BLaER1 (cell line): ENCODE measurements around the gene PRM3.
A peak's percentile ranks its signal among the peaks of the same experiment; 100 is the strongest.
"Not testable (repeated sequence)": the region's sequence is repeated elsewhere in the genome, so short reads cannot be mapped to it uniquely, and the experiment has no call there.

Experiments
- H3K27ac ChIP-seq: shearing (Covaris generic); formaldehyde crosslinking; 2 replicates; pipeline ENCODE4 v1.8.1; 2022
- H3K27me3 ChIP-seq: shearing (Covaris generic); formaldehyde crosslinking; 2 replicates; pipeline ENCODE4 v1.8.1; 2022
- H3K36me3 ChIP-seq: shearing (Covaris generic); formaldehyde crosslinking; 2 replicates; pipeline ENCODE4 v1.8.1; 2022
- H3K4me1 ChIP-seq: shearing (Covaris generic); formaldehyde crosslinking; 2 replicates; pipeline ENCODE4 v1.8.1; 2022
- H3K4me2 ChIP-seq: shearing (Covaris generic); formaldehyde crosslinking; 2 replicates; pipeline ENCODE4 v1.8.1; 2022
- H3K4me3 ChIP-seq: shearing (Covaris generic); formaldehyde crosslinking; 2 replicates; pipeline ENCODE4 v1.8.1; 2022
- H3K9ac ChIP-seq: shearing (Covaris generic); formaldehyde crosslinking; 2 replicates; pipeline ENCODE4 v1.8.1; 2022
- H3K9me3 ChIP-seq: shearing (Covaris generic); formaldehyde crosslinking; 2 replicates; pipeline ENCODE4 v1.8.1; 2022
- H4K20me1 ChIP-seq: shearing (Covaris generic); formaldehyde crosslinking; 2 replicates; pipeline ENCODE4 v1.8.1; 2022
- Cebpa-rat ChIP-seq: shearing (Covaris generic); IDR thresholded peaks from 2 replicates; pipeline ENCODE4 v1.8.1; 2022

Gene PRM3

GRCh38 chr16:11306997-11307638 is 33.7 kb upstream of the PRM3 start:
- H3K9me3 ChIP-seq, result peaks cover 34% of the 10 kb centered on the region
- peaks cover 60% of the 10 kb centered on the region for H3K4me1 ChIP-seq
- no peak overlapping the region for H3K4me3 ChIP-seq
- no peaks in the 10 kb centered on the region for H3K27me3 ChIP-seq
- no peaks in the 10 kb centered on the region for H3K36me3 ChIP-seq
- no peaks in the 10 kb centered on the region for H4K20me1 ChIP-seq
- no peak overlapping the region for H3K4me2 ChIP-seq
- TF ChIP-seq Cebpa-rat, result no peak
- H3K27ac ChIP-seq, result peak overlapping the region; percentile 90; the same call in 1 of the 2 replicates
- no peak overlapping the region for H3K9ac ChIP-seq

- Histone ChIP-seq H4K20me1 (no peaks in the 10 kb centered on the region), H3K27me3 (no peaks in the 10 kb centered on the region), H3K4me1 (peaks cover 54% of the 10 kb centered on the region)
Observed at GRCh38 chr16:11306381-11306780, 33.0 kb upstream of the PRM3 start.

GRCh38 chr16:11303405-11304138 is 30.1 kb upstream of the PRM3 start:
- Histone ChIP-seq H3K4me3 (no peak overlapping the region), H4K20me1 (no peaks in the 10 kb centered on the region), H3K27ac (0 out of 2 replicates have a peak overlapping the region, but pooled peaks have one; percentile 8), H3K9me3 (peaks cover 34% of the 10 kb centered on the region), H3K36me3 (no peaks in the 10 kb centered on the region), H3K9ac (no peak overlapping the region), H3K27me3 (no peaks in the 10 kb centered on the region), H3K4me1 (peaks cover 49% of the 10 kb centered on the region), H3K4me2 (no peak overlapping the region)
- TF ChIP-seq Cebpa-rat, result no peak

More at GRCh38 chr16:11306381-11306780, 33.0 kb upstream of the PRM3 start:
- no peak overlapping the region for H3K9ac ChIP-seq
- no peak for TF ChIP-seq Cebpa-rat
- H3K4me2 ChIP-seq, result no peak overlapping the region
- H3K27ac ChIP-seq, result peak overlapping the region; percentile 26; the same call in 1 of the 2 replicates
- H3K9me3 ChIP-seq, result peaks cover 34% of the 10 kb centered on the region
- H3K36me3 ChIP-seq, result no peaks in the 10 kb centered on the region
- H3K4me3 ChIP-seq, result no peak overlapping the region

GRCh38 chr16:11302977-11303376 is 29.5 kb upstream of the PRM3 start:
- H3K27me3 ChIP-seq, result no peaks in the 10 kb centered on the region
- TF ChIP-seq Cebpa-rat, result no peak
- H3K9ac ChIP-seq, result no peak overlapping the region
- H3K9me3 ChIP-seq, result peaks cover 28% of the 10 kb centered on the region
- H3K4me2 ChIP-seq, result no peak overlapping the region
- H4K20me1 ChIP-seq, result no peaks in the 10 kb centered on the region
- no peaks in the 10 kb centered on the region for H3K36me3 ChIP-seq
- no peak overlapping the region for H3K4me3 ChIP-seq
- H3K4me1 ChIP-seq, result peaks cover 49% of the 10 kb centered on the region
- H3K27ac ChIP-seq, result 0 out of 2 replicates have a peak overlapping the region, but pooled peaks have one; percentile 8

GRCh38 chr16:11301645-11302501 is 28.4 kb upstream of the PRM3 start:
- H3K36me3 ChIP-seq, result no peaks in the 10 kb centered on the region
- H3K9me3 ChIP-seq, result peaks cover 17% of the 10 kb centered on the region; the same call in 1 of the 2 replicates
- H3K4me1 ChIP-seq, result peaks cover 54% of the 10 kb centered on the region
- no peaks in the 10 kb centered on the region for H4K20me1 ChIP-seq
- no peak overlapping the region for H3K27ac ChIP-seq
- no peak overlapping the region for H3K4me3 ChIP-seq
- TF ChIP-seq Cebpa-rat, result no peak
- H3K27me3 ChIP-seq, result no peaks in the 10 kb centered on the region
- no peak overlapping the region for H3K4me2 ChIP-seq
- no peak overlapping the region for H3K9ac ChIP-seq

GRCh38 chr16:11300560-11300892 is 27.1 kb upstream of the PRM3 start:
- H3K9me3 ChIP-seq, result peaks cover 5% of the 10 kb centered on the region; the same call in 1 of the 2 replicates
- peaks cover 67% of the 10 kb centered on the region for H3K4me1 ChIP-seq
- no peak overlapping the region for H3K9ac ChIP-seq
- no peaks in the 10 kb centered on the region for H4K20me1 ChIP-seq
- TF ChIP-seq Cebpa-rat, result no peak
- H3K27ac ChIP-seq, result 0 out of 2 replicates have a peak overlapping the region, but pooled peaks have one; percentile 18
- H3K4me3 ChIP-seq, result no peak overlapping the region
- no peaks in the 10 kb centered on the region for H3K27me3 ChIP-seq
- peak overlapping the region; percentile 41 for H3K4me2 ChIP-seq
- no peaks in the 10 kb centered on the region for H3K36me3 ChIP-seq

GRCh38 chr16:11299865-11300559 is 26.6 kb upstream of the PRM3 start:
- no peaks in the 10 kb centered on the region; the same call in 1 of the 2 replicates for H3K9me3 ChIP-seq
- H3K9ac ChIP-seq, result no peak overlapping the region
- H3K4me1 ChIP-seq, result peaks cover 72% of the 10 kb centered on the region
- no peaks in the 10 kb centered on the region for H3K36me3 ChIP-seq
- peak overlapping the region; percentile 88 for H3K4me2 ChIP-seq
- H3K27ac ChIP-seq, result 0 out of 2 replicates have a peak overlapping the region, but pooled peaks have one; percentile 18
- no peaks in the 10 kb centered on the region for H3K27me3 ChIP-seq
- H4K20me1 ChIP-seq, result no peaks in the 10 kb centered on the region
- TF ChIP-seq Cebpa-rat, result no peak
- no peak overlapping the region for H3K4me3 ChIP-seq

- H3K4me1 ChIP-seq, result peaks cover 80% of the 10 kb centered on the region
- H3K9me3 ChIP-seq, H4K20me1 ChIP-seq, H3K36me3 ChIP-seq, H3K4me3 ChIP-seq, H3K27me3 ChIP-seq, H3K9ac ChIP-seq: not testable (repeated sequence)
- peak overlapping the region; percentile 88 for H3K4me2 ChIP-seq
- H3K27ac ChIP-seq, result peak overlapping the region; percentile 72; the same call in 1 of the 2 replicates
Observed at GRCh38 chr16:11298950-11299547, 25.6 kb upstream of the PRM3 start.
